ENCODE measurements around the gene CAMK4. TPM values are rescaled to one million over a fixed set of nuclear protein-coding genes. Genes with fewer than 3 reads are reported as not detected.

Gene CAMK4
- total RNA-seq, 1 experiment from 2014 or later: 3.9 TPM

DNA sequence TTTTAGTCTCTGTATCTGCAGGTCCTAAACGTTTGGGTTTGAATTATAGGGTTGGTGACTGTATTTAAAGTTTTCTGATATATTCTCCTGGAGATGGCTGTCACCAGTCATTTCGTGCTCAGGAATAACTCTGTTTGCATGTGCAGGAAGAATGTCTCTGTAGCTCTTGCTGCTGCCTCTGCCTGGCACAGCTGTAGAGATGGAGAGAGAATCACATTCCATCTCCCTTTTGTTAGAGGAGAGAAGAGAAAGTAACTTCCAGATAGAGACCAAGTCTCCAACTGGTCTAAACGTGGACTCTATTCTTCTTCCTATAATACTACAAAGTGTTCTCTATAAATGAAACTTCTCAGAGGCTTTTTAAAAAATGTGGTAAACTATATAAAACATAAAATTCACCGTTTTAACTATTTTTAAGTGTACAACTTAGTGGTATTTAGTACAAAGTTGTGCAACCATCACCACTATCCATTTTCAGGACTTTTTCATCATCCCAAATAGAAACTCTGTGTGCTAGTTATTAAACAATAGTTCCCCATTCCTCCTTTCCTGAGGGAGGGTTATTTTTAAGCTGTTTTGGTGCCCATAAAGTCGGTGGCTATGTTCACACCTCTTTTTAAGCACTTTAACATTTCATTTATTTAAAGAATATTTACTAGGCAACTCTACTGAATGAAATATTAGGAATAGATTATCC, 308.9 kb downstream of the CAMK4 start:
- no peak for DNase-seq (ENCODE audit: low read depth)

GRCh38 chr5:111535879-111536549, 311.8 kb downstream of the CAMK4 start:
- no peak for DNase-seq (ENCODE audit: low read depth)

- no peak for DNase-seq (ENCODE audit: low read depth)
These were observed 313.2 kb downstream of the CAMK4 start for GRCh38 chr5:111537141-111538024.

Other genes with a start within 250 kb of the CAMK4 start
- 0.59 and 0.79 TPM in 2 replicates for gene TSLP, start 152.7 kb upstream of the CAMK4 start, total RNA-seq (2014; rRNA removed; shearing (Covaris generic))
- 25.3 and 39.0 TPM in 2 replicates for gene WDR36, start 132.0 kb upstream of the CAMK4 start, total RNA-seq (2014; rRNA removed; shearing (Covaris generic))